HL-60 (cell line): ENCODE results near the gene YTHDF2.
"Not testable (repeated sequence)": the region's sequence is repeated elsewhere in the genome, so short reads cannot be mapped to it uniquely, and the experiment has no call there.

Experiments
- DNase-seq, 2 experiments: peaks; one replicate each; pipeline ENCODE4 v3.0.0-alpha.2; 2010 to 2020; ENCODE audit warnings: low read depth in 1 of 2, low spot score in 1 of 2
- H3K27ac ChIP-seq: fragments of 250-450 bp; sonication (Bioruptor Pico); replicated peaks from 2 replicates; pipeline ENCODE4 v1.5.1; 2020; ENCODE audit warnings: mild to moderate bottlenecking, moderate library complexity
- H3K27me3 ChIP-seq: fragments of 250-450 bp; sonication (Bioruptor Pico); 2 replicates; pipeline ENCODE4 v1.5.1; 2021; ENCODE audit warnings: mild to moderate bottlenecking, moderate library complexity; ENCODE audit not compliant: insufficient read depth, poor library complexity, severe bottlenecking
- H3K4me3 ChIP-seq: replicated peaks from 2 replicates; pipeline ENCODE4 v1.5.1; 2011; ENCODE audit warnings: mild to moderate bottlenecking, control low read depth, low read length; ENCODE audit not compliant: insufficient read depth
- GABPA ChIP-seq: IDR thresholded peaks from 2 replicates; pipeline ENCODE4 v1.6.1; 2012; ENCODE audit warnings: low read depth
- POLR2AphosphoS5 ChIP-seq: IDR thresholded peaks from 2 replicates; pipeline ENCODE4 v1.6.1; 2012; ENCODE audit warnings: low read depth
- SPI1 ChIP-seq: IDR thresholded peaks from 2 replicates; pipeline ENCODE4 v1.6.1; 2012; ENCODE audit warnings: low read depth, mild to moderate bottlenecking, borderline replicate concordance
- TF ChIP-seq, protein P1 (sequence below): IDR thresholded peaks from 2 replicates; pipeline ENCODE4 v1.6.1; 2012; ENCODE audit warnings: low read depth; ENCODE audit not compliant: insufficient replicate concordance
- TF ChIP-seq, protein P2 (sequence below): IDR thresholded peaks from one replicate; pipeline ENCODE4 v1.5.1; 2011; ENCODE audit warnings: low read length, control low read depth, inconsistent platforms; ENCODE audit not compliant: insufficient read depth

Gene YTHDF2

DNA sequence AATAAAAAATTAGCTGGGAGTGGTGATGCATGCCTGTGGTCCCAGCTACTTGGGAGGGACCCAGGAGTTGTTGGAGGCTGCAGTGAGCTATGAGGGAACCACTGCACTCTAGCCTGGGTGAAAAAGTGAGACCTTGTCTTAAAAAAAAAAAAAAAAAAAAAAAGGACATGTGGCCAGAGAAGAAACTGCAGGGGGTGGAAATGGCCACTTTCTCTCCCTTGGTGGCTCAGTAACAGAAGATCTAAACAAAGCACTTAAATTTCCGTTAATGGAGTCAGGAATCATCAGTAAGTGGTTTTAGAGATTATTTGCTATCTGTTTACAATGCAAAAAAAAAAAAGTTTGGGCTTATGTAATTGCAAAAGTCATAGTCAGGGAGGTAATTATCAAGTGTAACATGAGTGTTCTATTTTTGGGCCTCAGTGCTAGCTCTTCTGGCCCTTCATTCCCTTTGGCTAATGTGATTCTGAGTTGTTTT is 55.9 kb downstream of the YTHDF2 start:
- no peak for DNase-seq
- TF ChIP-seq POLR2AphosphoS5: no peak
- TF ChIP-seq, protein P1, sequence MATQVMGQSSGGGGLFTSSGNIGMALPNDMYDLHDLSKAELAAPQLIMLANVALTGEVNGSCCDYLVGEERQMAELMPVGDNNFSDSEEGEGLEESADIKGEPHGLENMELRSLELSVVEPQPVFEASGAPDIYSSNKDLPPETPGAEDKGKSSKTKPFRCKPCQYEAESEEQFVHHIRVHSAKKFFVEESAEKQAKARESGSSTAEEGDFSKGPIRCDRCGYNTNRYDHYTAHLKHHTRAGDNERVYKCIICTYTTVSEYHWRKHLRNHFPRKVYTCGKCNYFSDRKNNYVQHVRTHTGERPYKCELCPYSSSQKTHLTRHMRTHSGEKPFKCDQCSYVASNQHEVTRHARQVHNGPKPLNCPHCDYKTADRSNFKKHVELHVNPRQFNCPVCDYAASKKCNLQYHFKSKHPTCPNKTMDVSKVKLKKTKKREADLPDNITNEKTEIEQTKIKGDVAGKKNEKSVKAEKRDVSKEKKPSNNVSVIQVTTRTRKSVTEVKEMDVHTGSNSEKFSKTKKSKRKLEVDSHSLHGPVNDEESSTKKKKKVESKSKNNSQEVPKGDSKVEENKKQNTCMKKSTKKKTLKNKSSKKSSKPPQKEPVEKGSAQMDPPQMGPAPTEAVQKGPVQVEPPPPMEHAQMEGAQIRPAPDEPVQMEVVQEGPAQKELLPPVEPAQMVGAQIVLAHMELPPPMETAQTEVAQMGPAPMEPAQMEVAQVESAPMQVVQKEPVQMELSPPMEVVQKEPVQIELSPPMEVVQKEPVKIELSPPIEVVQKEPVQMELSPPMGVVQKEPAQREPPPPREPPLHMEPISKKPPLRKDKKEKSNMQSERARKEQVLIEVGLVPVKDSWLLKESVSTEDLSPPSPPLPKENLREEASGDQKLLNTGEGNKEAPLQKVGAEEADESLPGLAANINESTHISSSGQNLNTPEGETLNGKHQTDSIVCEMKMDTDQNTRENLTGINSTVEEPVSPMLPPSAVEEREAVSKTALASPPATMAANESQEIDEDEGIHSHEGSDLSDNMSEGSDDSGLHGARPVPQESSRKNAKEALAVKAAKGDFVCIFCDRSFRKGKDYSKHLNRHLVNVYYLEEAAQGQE: no peak
- no peak for TF ChIP-seq SPI1
- TF ChIP-seq, protein P2, sequence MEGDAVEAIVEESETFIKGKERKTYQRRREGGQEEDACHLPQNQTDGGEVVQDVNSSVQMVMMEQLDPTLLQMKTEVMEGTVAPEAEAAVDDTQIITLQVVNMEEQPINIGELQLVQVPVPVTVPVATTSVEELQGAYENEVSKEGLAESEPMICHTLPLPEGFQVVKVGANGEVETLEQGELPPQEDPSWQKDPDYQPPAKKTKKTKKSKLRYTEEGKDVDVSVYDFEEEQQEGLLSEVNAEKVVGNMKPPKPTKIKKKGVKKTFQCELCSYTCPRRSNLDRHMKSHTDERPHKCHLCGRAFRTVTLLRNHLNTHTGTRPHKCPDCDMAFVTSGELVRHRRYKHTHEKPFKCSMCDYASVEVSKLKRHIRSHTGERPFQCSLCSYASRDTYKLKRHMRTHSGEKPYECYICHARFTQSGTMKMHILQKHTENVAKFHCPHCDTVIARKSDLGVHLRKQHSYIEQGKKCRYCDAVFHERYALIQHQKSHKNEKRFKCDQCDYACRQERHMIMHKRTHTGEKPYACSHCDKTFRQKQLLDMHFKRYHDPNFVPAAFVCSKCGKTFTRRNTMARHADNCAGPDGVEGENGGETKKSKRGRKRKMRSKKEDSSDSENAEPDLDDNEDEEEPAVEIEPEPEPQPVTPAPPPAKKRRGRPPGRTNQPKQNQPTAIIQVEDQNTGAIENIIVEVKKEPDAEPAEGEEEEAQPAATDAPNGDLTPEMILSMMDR: no peak
- TF ChIP-seq GABPA: no peak

DNA sequence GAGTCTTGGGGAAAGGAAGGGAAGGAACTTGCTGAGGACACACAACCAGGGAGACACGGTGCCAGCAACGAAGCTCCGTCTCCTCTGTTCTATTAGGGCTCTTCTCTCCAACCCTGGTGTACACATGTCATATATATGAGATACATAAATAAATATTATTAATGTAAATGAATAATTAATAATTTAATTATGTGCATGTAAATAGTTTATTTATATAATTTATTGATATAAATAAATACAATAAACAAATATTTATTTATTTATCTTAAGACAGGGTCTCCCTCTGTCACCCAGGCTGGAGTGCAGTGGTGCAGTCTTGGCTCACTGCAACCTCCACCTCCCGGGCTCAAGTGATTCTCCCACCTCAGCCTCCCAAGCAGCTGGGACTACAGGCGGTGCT is 57.8 kb downstream of the YTHDF2 start:
- not testable (repeated sequence) for H3K4me3 ChIP-seq, DNase-seq, H3K27me3 ChIP-seq, H3K27ac ChIP-seq

More for the DNA sequence above, 55.9 kb downstream of the YTHDF2 start:
- no peaks in the 10 kb centered on the region for H3K27me3 ChIP-seq
- H3K27ac ChIP-seq: no peak overlapping the region
- no peak overlapping the region for H3K4me3 ChIP-seq

DNA sequence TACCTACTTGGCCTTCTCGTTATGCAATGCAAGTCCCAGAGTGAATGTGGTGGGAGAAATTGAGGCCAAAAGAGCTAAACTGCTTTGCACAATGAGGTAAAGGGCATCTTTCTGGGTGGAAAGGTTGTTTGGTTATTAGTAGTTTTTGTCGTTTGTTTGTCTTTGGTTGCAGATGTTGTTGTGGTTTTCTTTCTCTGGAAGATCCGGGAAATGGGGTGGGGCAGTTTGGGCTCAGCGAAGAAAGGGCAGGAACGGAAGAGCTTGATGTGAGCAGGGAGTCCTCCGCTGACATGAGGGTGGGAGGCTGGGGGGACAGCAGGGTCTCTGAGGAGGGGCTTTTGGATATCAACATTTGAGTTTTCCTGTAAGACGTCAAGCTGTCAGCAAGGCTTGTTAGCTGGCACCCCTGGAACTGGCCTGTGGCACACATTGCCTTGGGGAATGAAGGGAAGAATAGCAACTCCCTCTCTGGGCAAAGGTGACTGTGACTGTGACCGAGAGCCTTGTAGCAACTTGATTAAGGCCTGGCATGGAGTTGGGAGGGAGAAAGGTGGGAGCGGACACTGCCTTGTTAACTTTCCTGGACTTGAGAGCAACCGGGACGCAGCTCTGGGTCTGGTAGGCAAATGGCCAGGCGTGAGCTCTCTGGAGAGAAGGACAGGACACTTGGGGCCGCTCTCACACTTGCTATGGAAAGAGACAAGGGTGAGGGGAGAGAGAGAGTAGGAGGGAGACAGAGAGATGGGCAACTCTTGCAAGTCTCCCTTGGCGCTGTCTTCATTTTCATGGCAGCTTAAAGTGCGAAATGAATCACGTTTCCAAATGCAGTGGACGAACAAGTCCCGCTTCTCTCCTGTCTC is 59.8 kb downstream of the YTHDF2 start:
- TF ChIP-seq, protein P1: no peak
- TF ChIP-seq, protein P2: no peak
- TF ChIP-seq SPI1: no peak
- no peak for TF ChIP-seq GABPA
- TF ChIP-seq POLR2AphosphoS5: no peak
- no peak overlapping the region for H3K27ac ChIP-seq
- no peak for DNase-seq
- peaks cover 2% of the 10 kb centered on the region for H3K27me3 ChIP-seq
- no peak overlapping the region for H3K4me3 ChIP-seq

- Histone ChIP-seq H3K27ac (no peak overlapping the region), H3K4me3 (no peak overlapping the region), H3K27me3 (peaks cover 2% of the 10 kb centered on the region)
- no peak for DNase-seq
- TF ChIP-seq, protein P1: no peak
- TF ChIP-seq, protein P2: no peak
- no peak for TF ChIP-seq POLR2AphosphoS5
- TF ChIP-seq GABPA: no peak
- no peak for TF ChIP-seq SPI1
Observed at GRCh38 chr1:28800324-28800723, 63.6 kb downstream of the YTHDF2 start.
